ENCODE results near the gene S100A2.

GRCh38 chr1:153577138-153577537, 11.5 kb upstream of the S100A2 start:
- TF ChIP-seq CTCF (IDR thresholded peaks at IDR 0.05; ENCODE audit: insufficient read depth, low read length) (no peak), POLR2AphosphoS5 (IDR thresholded peaks at IDR 0.05; ENCODE audit: low read depth) (no peak)

All from HL-60 (cell line).